G401.6 (cell line): ENCODE results near the gene SNRPD2.
A peak's percentile ranks its signal among the peaks of the same experiment; 100 is the strongest.
"Not testable (repeated sequence)": the region's sequence is repeated elsewhere in the genome, so short reads cannot be mapped to it uniquely, and the experiment has no call there.

Source experiments
- FAIRE-seq: peaks from 2 replicates; lab custom pipeline; 2012; peaks lifted over from hg19 to GRCh38; lab: Jason Lieb, UNC

The SNRPD2 gene

GRCh38 chr19:45691516-45692186 lies at the start of gene SNRPD2:
Gene SNRPD2 (minus strand): TSS chr19:45691953. CDS start chr19:45691888, 65 bp downstream.
- no peak for FAIRE-seq

DNA sequence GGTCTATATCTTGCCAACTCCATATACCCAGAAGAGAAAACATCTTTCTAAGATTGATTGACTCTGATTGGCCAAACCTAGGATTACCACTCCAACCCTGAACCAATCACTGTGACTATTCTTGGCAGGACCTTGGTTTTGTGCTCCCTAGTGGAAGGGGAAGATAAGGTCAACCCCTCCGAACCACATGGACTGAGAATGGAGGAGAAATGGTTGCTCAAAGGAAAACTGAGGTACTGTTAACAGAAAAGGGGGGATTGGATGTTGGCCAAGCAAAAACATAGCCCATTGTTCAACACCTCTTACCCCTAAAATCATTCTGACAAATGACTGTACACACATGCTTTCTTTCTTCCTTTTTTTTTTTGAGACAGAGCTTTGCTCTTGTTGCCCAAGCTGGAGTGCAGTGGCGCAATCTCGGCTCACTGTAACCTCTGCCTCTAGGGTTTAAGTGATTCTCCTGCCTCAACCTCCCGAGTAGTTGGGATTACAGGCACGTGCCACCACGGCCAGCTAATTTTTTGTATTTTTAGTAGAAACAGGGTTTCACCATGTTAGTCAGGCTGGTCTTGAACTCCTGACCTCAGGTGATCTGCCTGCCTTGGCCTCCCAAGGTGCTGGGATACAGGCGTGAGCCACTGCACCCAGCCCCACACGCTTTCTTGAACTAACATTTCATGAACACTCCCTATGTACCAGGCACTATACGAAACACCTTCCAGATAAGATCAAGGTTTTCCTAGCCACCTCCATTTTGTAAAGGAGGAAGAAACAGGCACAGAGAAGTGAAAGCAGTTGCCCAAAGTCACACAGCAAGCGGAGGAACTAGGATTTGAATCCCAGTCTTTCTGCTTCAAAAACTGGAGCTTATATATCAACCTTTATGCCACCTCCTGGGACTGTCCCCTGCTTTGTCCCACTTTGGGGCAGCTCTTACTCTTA lies 48.0 kb upstream of the SNRPD2 start:
- FAIRE-seq = no peak

DNA sequence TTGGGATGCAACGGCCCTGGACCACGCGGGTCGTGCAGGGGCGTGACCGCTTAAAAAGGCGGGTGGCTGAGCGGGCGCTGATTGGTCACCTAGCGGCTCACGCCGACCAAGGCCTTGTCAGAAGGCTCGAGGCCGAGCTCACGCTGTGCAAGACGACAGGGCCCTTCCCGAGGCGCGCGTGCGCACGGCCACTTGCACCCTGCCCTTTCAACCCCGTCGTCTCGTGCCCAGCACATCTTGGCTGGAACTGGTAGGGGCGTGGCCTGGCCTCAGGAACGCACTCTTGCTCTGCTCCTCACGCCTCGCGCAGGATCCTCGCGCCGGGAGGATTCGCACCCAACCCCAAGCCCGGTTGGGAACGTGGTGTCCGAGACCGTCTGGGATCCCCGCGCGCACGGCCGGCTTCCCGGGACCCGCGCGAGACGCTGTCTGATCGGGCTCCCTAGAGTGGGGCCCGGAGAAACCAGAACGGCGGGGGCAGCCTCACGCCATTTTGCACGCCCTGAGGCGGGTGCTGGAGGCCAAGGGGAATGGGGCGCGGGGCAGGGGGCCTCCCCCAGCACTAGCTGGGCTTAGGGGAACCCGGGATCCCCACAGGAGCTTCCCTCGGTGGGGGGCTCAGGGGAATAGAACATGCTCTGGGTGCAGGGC lies 41.5 kb upstream of the SNRPD2 start, which contains the start of gene MEIOSIN:
Gene MEIOSIN, plus strand, starts transcription at position 280 of the 651 bp plus-strand sequence. CDS start 1,938 bp downstream, outside the sequence.
- FAIRE-seq = no peak

- FAIRE-seq = peak; percentile 98
These were observed 38.9 kb upstream of the SNRPD2 start, which contains the start of gene FBXO46 for GRCh38 chr19:45730368-45731288. Gene FBXO46 (minus strand): TSS chr19:45730896. CDS start chr19:45713495, 17,401 bp downstream.

- no peak for FAIRE-seq
These were observed 38.1 kb upstream of the SNRPD2 start for GRCh38 chr19:45729800-45730290.

- FAIRE-seq = not testable (repeated sequence)
These were observed 36.9 kb upstream of the SNRPD2 start for GRCh38 chr19:45728683-45729082.

GRCh38 chr19:45720065-45720464 lies 28.3 kb upstream of the SNRPD2 start:
- FAIRE-seq = not testable (repeated sequence)

GRCh38 chr19:45717983-45718650 lies 26.4 kb upstream of the SNRPD2 start:
- no peak for FAIRE-seq

GRCh38 chr19:45717131-45717982 lies 25.6 kb upstream of the SNRPD2 start:
- peak; percentile 99 for FAIRE-seq

DNA sequence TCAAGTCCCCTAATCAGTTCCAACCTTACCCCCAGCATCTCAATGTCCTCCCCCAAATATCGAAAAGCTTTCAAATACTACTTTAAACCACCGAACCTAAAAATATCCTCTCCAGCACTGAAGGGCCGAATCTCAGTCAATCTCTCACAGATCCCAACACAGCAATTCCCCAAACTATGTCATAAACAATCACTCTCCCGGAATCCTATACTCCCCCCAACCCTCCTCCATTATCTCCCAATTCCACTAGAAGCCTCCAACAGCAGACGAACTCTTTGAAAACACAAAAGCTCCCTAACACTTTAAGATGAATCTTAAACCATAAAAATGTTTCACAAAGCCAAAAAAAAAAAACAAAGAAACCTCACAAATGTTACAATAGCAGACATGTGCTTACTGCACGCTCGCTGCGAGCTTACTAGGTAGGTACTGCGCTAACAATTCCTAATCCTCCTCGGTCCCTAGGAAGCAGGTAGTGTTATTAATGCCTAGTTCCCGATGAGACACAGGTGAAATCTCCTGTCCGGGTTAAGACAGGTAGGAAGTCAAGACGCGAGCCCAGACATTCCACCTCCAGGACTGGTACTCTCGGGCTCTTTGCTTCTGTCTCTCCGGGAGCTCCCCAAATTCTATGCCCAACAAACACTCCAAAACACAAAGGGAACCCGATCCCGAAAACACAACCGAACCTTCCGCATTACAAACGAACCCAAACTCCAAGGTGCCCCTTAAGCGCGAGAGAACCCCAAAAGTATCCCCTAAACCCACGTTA lies 24.8 kb upstream of the SNRPD2 start:
- FAIRE-seq = no peak

DNA sequence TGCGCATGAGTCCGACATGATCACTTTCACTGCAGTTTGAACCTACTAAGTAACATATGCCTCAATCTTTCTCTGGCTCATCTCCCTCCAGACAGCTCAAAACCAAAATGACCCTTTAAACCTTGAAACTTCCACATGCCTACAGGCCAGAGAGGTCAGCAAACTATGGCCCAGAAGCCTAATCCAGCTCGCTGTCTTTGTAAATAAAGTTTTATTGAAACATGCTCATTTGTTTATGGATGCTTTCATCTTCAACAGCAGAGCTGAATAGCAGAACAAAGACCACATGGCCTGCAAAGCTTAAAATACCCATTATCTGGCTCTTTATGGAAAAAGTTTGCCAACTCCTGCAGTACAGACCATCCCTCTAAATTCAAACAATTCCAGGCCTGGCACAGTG lies 23.4 kb upstream of the SNRPD2 start:
- FAIRE-seq = no peak

DNA sequence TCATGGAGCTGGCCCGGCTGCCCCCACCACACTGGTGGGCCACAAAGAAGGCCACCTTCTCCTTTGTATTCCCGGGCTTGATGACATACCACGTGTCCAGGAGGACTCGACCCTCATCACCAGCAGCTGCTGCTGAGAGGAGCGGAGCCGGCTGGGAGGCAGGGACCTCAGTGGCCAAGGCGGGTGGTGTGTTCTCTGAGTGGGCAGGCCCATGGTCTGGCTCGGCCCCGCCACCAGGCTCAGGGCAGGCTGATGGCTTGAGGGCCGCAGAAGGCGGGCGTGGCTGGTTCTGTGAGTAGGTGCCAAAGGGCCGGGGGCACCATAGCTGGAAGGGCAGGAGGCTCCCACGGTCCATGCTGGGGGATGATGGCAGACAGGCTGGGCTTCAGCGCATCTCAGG lies 21.4 kb upstream of the SNRPD2 start:
- FAIRE-seq = no peak

GRCh38 chr19:45712699-45713067 lies 20.9 kb upstream of the SNRPD2 start:
- no peak for FAIRE-seq

DNA sequence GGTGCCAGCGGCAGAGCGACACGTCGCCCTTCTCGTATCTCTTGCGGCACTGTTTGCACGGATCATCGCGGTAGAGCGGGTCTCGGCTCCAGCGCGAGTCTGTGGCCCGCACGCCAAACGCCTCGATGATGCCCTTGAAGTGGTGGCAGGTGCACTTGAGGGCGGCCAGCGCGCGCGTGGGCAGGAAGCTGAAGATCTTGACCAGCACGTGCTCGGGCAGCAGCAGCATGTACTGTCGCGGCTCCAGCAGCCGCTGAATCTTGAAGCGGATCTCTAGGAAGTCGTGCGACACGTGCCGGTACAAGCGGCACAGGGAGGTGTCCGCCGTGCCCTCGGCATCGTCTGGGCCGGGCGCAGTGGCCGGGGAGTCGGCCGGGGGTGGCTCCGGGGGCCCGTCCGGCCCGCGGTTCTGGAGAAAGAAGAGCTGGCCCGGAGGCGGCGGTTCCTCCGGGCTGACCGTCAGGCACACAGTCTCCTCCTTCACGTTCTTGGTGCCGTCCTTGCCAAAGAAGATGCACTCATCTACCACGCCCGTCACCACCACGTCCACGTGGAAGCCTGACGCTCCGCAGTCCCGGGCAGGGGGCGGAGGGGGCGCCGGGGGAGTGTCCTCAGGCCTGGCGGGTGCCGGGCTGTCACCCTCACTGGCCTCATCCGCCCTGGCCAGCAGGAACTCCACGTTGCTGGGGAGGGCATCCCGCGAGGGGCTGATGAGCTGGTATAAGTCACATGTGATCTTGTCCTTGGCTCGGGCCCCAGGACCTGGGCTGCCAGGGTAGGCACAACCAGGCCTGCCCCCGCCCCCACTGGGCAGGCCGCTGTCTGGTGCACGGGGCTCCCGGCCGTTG lies 20.3 kb upstream of the SNRPD2 start:
- no peak for FAIRE-seq

DNA sequence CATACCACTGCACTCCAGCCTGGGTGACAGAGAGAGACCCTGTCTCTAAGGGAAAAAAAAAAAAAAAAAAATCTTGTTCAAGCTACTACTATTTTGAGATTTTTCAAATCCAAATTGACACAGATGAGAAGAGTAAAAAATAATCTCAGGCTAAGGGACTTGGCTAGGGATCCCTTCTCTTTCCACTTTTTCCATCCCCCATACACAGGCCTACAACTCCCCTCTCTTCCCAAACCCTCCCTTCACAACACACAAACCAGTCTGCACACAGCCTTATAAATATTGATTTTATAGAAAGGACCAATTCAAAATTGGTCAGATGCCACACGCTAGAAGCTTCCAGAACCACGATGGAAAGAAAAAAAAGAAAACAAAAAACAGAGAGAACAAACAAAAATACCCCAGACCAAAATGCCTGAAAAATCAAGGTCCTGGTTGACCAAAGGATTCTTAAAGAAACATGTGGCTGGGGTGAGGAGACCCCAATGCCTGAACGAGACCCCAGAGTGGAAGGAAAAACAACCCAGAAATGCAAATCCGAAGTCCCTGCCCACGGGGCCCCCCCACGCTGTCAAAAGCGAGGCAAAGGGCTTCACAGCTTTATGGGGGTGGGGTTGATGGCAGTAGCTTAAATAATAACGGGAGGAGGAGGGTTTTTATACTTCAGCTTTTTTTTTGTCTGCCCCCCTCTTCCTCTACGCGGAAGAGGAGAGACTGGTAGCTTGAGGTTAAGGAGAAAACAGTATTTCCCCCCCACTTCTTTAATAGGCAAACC lies 18.8 kb upstream of the SNRPD2 start:
- FAIRE-seq = no peak

GRCh38 chr19:45705710-45706415 lies 14.1 kb upstream of the SNRPD2 start:
- FAIRE-seq = no peak

DNA sequence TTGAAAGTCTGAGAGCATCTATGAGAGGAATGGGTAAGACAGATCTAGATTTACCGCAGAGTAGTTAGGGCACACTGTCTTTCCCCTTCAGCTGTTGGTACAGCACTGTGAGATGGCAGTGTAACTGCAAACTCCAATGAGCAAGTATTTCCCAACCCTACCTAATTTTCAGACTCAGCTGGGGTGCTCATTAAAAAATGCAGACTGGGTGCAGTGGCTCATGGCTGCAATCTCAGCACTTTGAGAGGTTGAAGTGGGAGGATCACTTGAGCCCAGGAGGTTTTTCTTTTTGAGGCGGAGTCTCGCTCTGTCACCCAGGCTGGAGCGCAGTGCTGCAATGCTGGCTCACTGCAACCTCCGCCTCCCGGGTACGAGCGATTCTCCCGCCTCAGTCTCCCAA lies 13.4 kb upstream of the SNRPD2 start:
- FAIRE-seq = no peak
